Suprapubic skin (tissue), 4 donors: ENCODE data around the gene MSX1. TPM values are rescaled to one million over a fixed set of nuclear protein-coding genes. Genes with fewer than 3 reads are reported as not detected.

Experiments used
- DNase-seq, 2 donors: peaks; one replicate each; pipeline ENCODE4 v3.0.0-alpha.2; 2019; ENCODE audit warnings: low spot score in 2 of 2
- H3K27ac ChIP-seq: fragments of 200-600 bp; sonication (generic); one replicate; pipeline ENCODE4 v1.5.1; 2019
- H3K27me3 ChIP-seq: fragments of 200-600 bp; sonication (generic); one replicate; pipeline ENCODE4 v1.5.1; 2019
- H3K36me3 ChIP-seq: fragments of 200-600 bp; sonication (generic); one replicate; pipeline ENCODE4 v1.5.1; 2019
- H3K4me1 ChIP-seq: fragments of 200-600 bp; sonication (generic); one replicate; pipeline ENCODE4 v1.5.1; 2019
- H3K4me3 ChIP-seq: fragments of 200-600 bp; sonication (generic); one replicate; pipeline ENCODE4 v1.5.1; 2019; ENCODE audit warnings: mild to moderate bottlenecking
- H3K9me3 ChIP-seq: fragments of 200-600 bp; sonication (generic); one replicate; pipeline ENCODE4 v1.5.1; 2019
- CTCF ChIP-seq, 2 donors: fragments of 200-600 bp in 1 of 2; fragments of 450-650 bp in 1 of 2; sonication (generic) in 1 of 2; IDR thresholded peaks; one replicate each; pipeline ENCODE4 v1.5.1; 2016 to 2019; ENCODE audit warnings: antibody characterized with exemption in 2 of 2, mild to moderate bottlenecking in 1 of 2, moderate library complexity in 1 of 2
- EP300 ChIP-seq: sonication (generic); formaldehyde crosslinking; IDR thresholded peaks from one replicate; pipeline ENCODE4 v1.6.1; 2017; ENCODE audit warnings: antibody characterized with exemption
- POLR2A ChIP-seq, 2 donors: fragments of 450-650 bp; IDR thresholded peaks; one replicate each; pipeline ENCODE4 v1.6.1; 2017; ENCODE audit warnings: antibody characterized with exemption in 2 of 2, mild to moderate bottlenecking in 2 of 2, moderate library complexity in 2 of 2
- POLR2AphosphoS5 ChIP-seq, 3 donors: sonication (generic); formaldehyde crosslinking; IDR thresholded peaks; one replicate each; pipeline ENCODE4 v1.6.1; 2017; ENCODE audit warnings: antibody characterized with exemption in 3 of 3
- WGBS: methylation state at CpG from one replicate; pipeline ENCODE4 v1.1.5; 2018; 5-methylcytosine and 5-hydroxymethylcytosine counted together
- total RNA-seq, 4 donors: library from RNA; depleted of rRNA; stranded (reverse); fragments of >200 nt; gene quantifications; one replicate each; pipeline ENCODE4 v1.1.0, GENCODE V29; 2016

MSX1 gene
- total RNA-seq, 4 donors from 2014 or later, result 2.0 to 7.2 (median 4.9) TPM

- TF ChIP-seq POLR2AphosphoS5 (IDR thresholded peaks at IDR 0.05), result no peak
- no peak for TF ChIP-seq EP300
- no peak for TF ChIP-seq CTCF (IDR thresholded peaks at IDR 0.05)
- TF ChIP-seq POLR2A (IDR thresholded peaks at IDR 0.05), result no peak
- peaks cover 8% of the 10 kb centered on the region for H3K27me3 ChIP-seq
- 68% methylated on average over 2 of the region's 2 CpGs for WGBS
- no peaks in the 10 kb centered on the region for H3K4me1 ChIP-seq
- H3K36me3 ChIP-seq, result no peaks in the 10 kb centered on the region
- no peak overlapping the region for H3K27ac ChIP-seq
- DNase-seq, result no peak
- no peaks in the 10 kb centered on the region for H3K9me3 ChIP-seq
- H3K4me3 ChIP-seq, result no peak overlapping the region
These were observed 22.0 kb downstream of the MSX1 start for GRCh38 chr4:4881432-4881831.

- peaks cover 6% of the 10 kb centered on the region for H3K27me3 ChIP-seq
- 91% methylated on average over 4 of the region's 4 CpGs for WGBS
- H3K9me3 ChIP-seq, result no peaks in the 10 kb centered on the region
- H3K4me3 ChIP-seq, result no peak overlapping the region
- peak in 1 of 2 donors; percentile 12 for DNase-seq
- no peaks in the 10 kb centered on the region for H3K4me1 ChIP-seq
- H3K36me3 ChIP-seq, result no peaks in the 10 kb centered on the region
- H3K27ac ChIP-seq, result no peak overlapping the region
- TF ChIP-seq CTCF (IDR thresholded peaks at IDR 0.05) (no peak), POLR2A (IDR thresholded peaks at IDR 0.05) (no peak), POLR2AphosphoS5 (IDR thresholded peaks at IDR 0.05) (no peak)
These were observed 25.1 kb downstream of the MSX1 start for GRCh38 chr4:4884611-4885010.

GRCh38 chr4:4887426-4887825, 28.0 kb downstream of the MSX1 start:
- WGBS, result 84% methylated on average over 5 of the region's 5 CpGs
- Histone ChIP-seq H3K9me3 (no peaks in the 10 kb centered on the region), H3K4me1 (no peaks in the 10 kb centered on the region), H3K4me3 (no peak overlapping the region), H3K27me3 (peaks cover 12% of the 10 kb centered on the region), H3K27ac (no peak overlapping the region), H3K36me3 (no peaks in the 10 kb centered on the region)
- TF ChIP-seq POLR2A (IDR thresholded peaks at IDR 0.05) (no peak), CTCF (IDR thresholded peaks at IDR 0.05) (no peak), POLR2AphosphoS5 (IDR thresholded peaks at IDR 0.05) (no peak), EP300 (no peak)
- peak in 1 of 2 donors; percentile 13 for DNase-seq

- no peak overlapping the region for H3K4me3 ChIP-seq
- peak in 1 of 2 donors; percentile 29 for DNase-seq
- H3K27me3 ChIP-seq, result peaks cover 12% of the 10 kb centered on the region
- no peaks in the 10 kb centered on the region for H3K36me3 ChIP-seq
- WGBS, result 94% methylated on average over 5 of the region's 5 CpGs
- H3K27ac ChIP-seq, result no peak overlapping the region
- no peak for TF ChIP-seq CTCF (IDR thresholded peaks at IDR 0.05)
- no peak for TF ChIP-seq EP300
- no peak for TF ChIP-seq POLR2AphosphoS5 (IDR thresholded peaks at IDR 0.05)
- TF ChIP-seq POLR2A (IDR thresholded peaks at IDR 0.05), result no peak
- no peaks in the 10 kb centered on the region for H3K4me1 ChIP-seq
- no peaks in the 10 kb centered on the region for H3K9me3 ChIP-seq
These were observed 29.2 kb downstream of the MSX1 start for GRCh38 chr4:4888695-4889094.

GRCh38 chr4:4889781-4890180, 30.3 kb downstream of the MSX1 start:
- no peaks in the 10 kb centered on the region for H3K4me1 ChIP-seq
- TF ChIP-seq CTCF (IDR thresholded peaks at IDR 0.05), result no peak
- peak in 1 of 2 donors; percentile 58 for DNase-seq
- H3K27me3 ChIP-seq, result peaks cover 12% of the 10 kb centered on the region
- no peaks in the 10 kb centered on the region for H3K36me3 ChIP-seq
- WGBS, result 94% methylated on average over 9 of the region's 9 CpGs
- H3K27ac ChIP-seq, result no peak overlapping the region
- H3K9me3 ChIP-seq, result no peaks in the 10 kb centered on the region
- H3K4me3 ChIP-seq, result no peak overlapping the region
